Embryonic facial prominence (tissue), 1 donor: ENCODE measurements around the gene VTI1A.

ENCODE experiments used
- DNase-seq: peaks from one replicate; pipeline ENCODE4 v3.0.0-alpha.2; 2016; ENCODE audit errors: extremely low spot score

VTI1A gene

GRCh38 chr10:112805701-112806100 lies 358.7 kb downstream of the VTI1A start:
- DNase-seq = no peak

- no peak for DNase-seq
These were observed 360.0 kb downstream of the VTI1A start for GRCh38 chr10:112807013-112807412.

GRCh38 chr10:112809736-112810135 lies 362.7 kb downstream of the VTI1A start:
- DNase-seq = no peak

GRCh38 chr10:112810711-112811151 lies 363.7 kb downstream of the VTI1A start:
- DNase-seq = no peak

- DNase-seq = peak; percentile 86
These were observed 364.9 kb downstream of the VTI1A start for GRCh38 chr10:112811741-112812551.

GRCh38 chr10:112812586-112812985 lies 365.6 kb downstream of the VTI1A start:
- DNase-seq = no peak

GRCh38 chr10:112813866-112814591 lies 367.0 kb downstream of the VTI1A start:
- no peak for DNase-seq

GRCh38 chr10:112815269-112816032 lies 368.4 kb downstream of the VTI1A start:
- no peak for DNase-seq

- no peak for DNase-seq
These were observed 369.0 kb downstream of the VTI1A start for GRCh38 chr10:112816033-112816430.

- DNase-seq = no peak
These were observed 369.9 kb downstream of the VTI1A start for GRCh38 chr10:112816891-112817290.

- no peak for DNase-seq
These were observed 371.2 kb downstream of the VTI1A start for GRCh38 chr10:112817981-112818777.

- no peak for DNase-seq
These were observed 372.2 kb downstream of the VTI1A start for GRCh38 chr10:112819231-112819630.

- DNase-seq = no peak
These were observed 373.3 kb downstream of the VTI1A start for GRCh38 chr10:112820320-112820719.

- no peak for DNase-seq
These were observed 374.0 kb downstream of the VTI1A start for GRCh38 chr10:112821038-112821437.

GRCh38 chr10:112821663-112822062 lies 374.6 kb downstream of the VTI1A start:
- no peak for DNase-seq

GRCh38 chr10:112823007-112823406 lies 376.0 kb downstream of the VTI1A start:
- no peak for DNase-seq

GRCh38 chr10:112823604-112824003 lies 376.6 kb downstream of the VTI1A start:
- no peak for DNase-seq

GRCh38 chr10:112826018-112826697 lies 379.1 kb downstream of the VTI1A start:
- no peak for DNase-seq

- DNase-seq = no peak
These were observed 380.1 kb downstream of the VTI1A start for GRCh38 chr10:112827086-112827485.

GRCh38 chr10:112827951-112828350 lies 380.9 kb downstream of the VTI1A start:
- no peak for DNase-seq

GRCh38 chr10:112831859-112832258 lies 384.8 kb downstream of the VTI1A start:
- no peak for DNase-seq
